ENCODE data around the gene PROC. TPM values are rescaled to one million over a fixed set of nuclear protein-coding genes. Genes with fewer than 3 reads are reported as not detected.

Gene PROC
- total and polyA plus RNA-seq, 9 of the 15 experiments (the other 6 are each of a cell fraction or from before 2014, with no cell fraction given): not detected

DNA sequence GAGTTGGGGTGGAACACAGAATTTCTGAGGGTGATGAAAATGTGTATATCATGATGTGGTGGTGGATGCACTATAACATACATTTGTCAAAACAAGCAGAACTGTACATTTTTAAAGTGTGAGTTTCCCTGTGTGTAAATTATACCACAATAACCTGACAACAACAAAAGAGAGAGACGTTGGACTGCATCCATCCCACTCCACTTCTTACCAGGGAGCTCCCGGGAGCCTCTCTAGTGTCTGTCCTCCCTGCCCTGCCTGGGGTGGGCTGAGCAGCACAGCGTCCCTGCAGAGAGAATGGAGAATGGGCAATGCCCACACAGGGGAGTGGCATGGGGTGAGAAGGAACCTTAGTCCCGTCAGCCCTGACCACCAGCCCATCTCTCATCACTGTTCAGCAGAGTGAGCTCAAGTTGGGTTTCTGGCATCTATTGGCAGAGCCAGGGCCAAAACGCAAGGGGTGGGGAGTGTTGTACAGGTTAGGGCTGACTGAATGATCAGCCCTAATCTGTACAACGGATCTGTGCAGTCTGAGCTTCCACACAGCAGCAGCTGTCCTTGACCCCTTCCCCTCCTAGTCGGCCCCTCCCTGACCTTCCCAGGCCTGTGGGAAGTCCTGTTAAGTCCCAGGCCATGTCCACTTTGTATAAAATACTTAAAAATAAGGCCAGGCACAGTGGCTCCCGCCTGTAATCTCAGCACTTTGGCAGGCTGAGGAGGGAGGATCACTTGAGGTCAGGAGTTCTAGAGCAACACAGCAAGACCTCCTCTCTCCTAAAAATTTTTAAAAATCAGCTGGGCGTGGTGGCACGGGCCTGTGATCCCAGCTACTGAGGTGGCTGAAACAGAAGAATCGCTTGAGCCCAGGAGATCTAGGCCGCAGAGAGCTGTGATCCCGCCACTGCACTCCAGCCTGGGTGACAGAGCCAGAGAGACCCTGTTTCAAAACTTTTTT, 3.3 kb upstream of the PROC start (continued):
- TF ChIP-seq, protein P1, sequence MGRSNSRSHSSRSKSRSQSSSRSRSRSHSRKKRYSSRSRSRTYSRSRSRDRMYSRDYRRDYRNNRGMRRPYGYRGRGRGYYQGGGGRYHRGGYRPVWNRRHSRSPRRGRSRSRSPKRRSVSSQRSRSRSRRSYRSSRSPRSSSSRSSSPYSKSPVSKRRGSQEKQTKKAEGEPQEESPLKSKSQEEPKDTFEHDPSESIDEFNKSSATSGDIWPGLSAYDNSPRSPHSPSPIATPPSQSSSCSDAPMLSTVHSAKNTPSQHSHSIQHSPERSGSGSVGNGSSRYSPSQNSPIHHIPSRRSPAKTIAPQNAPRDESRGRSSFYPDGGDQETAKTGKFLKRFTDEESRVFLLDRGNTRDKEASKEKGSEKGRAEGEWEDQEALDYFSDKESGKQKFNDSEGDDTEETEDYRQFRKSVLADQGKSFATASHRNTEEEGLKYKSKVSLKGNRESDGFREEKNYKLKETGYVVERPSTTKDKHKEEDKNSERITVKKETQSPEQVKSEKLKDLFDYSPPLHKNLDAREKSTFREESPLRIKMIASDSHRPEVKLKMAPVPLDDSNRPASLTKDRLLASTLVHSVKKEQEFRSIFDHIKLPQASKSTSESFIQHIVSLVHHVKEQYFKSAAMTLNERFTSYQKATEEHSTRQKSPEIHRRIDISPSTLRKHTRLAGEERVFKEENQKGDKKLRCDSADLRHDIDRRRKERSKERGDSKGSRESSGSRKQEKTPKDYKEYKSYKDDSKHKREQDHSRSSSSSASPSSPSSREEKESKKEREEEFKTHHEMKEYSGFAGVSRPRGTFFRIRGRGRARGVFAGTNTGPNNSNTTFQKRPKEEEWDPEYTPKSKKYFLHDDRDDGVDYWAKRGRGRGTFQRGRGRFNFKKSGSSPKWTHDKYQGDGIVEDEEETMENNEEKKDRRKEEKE (IDR thresholded peaks at IDR 0.05; ENCODE audit: borderline replicate concordance in 1 of 2, control insufficient read depth in 1 of 2, low read depth in 2 of 2, low read length in 1 of 2): no peak
- TF ChIP-seq BCOR (IDR thresholded peaks at IDR 0.05) (no peak), MCM5 (IDR thresholded peaks at IDR 0.05; ENCODE audit: low read depth) (no peak), SIN3A (IDR thresholded peaks at IDR 0.05; ENCODE audit: borderline replicate concordance in 2 of 2, control insufficient read depth in 1 of 2, low read depth in 2 of 2, low read length in 2 of 2) (no peak), HDAC1 (IDR thresholded peaks at IDR 0.05) (no peak), MTA3 (IDR thresholded peaks at IDR 0.05; ENCODE audit: borderline replicate concordance) (no peak), JUN (IDR thresholded peaks at IDR 0.05; ENCODE audit: borderline replicate concordance, low read depth, low read length) (no peak), JUN (CRISPR knock-in tag; IDR thresholded peaks at IDR 0.05; ENCODE audit: borderline replicate concordance) (no peak), HIVEP1 (CRISPR knock-in tag; IDR thresholded peaks at IDR 0.05) (no peak), KDM1A (IDR thresholded peaks at IDR 0.05) (no peak), MLLT1 (IDR thresholded peaks at IDR 0.05) (no peak), STAT5B (CRISPR knock-in tag; IDR thresholded peaks at IDR 0.05) (no peak), PML (IDR thresholded peaks at IDR 0.05; ENCODE audit: low read length) (no peak)
